Smooth muscle cell (in vitro differentiated cells): ENCODE data around the gene HIGD1C. TPM values are rescaled to one million over a fixed set of nuclear protein-coding genes. Genes with fewer than 3 reads are reported as not detected.
"Not testable (repeated sequence)": the region's sequence is repeated elsewhere in the genome, so short reads cannot be mapped to it uniquely, and the experiment has no call there.

Source experiments
- DNase-seq: peaks from one replicate; lab custom pipeline; 2025; ENCODE audit not compliant: unreplicated experiment; lab: John Stamatoyannopoulos, UW
- H2AFZ ChIP-seq: fragments of 200-600 bp; sonication (generic); 2 replicates; pipeline ENCODE4 v1.6.0; 2016; ENCODE audit warnings: antibody characterized with exemption, low read depth, mild to moderate bottlenecking
- H3F3A ChIP-seq: fragments of 200-600 bp; sonication (generic); 2 replicates; pipeline ENCODE4 v1.6.0; 2017; ENCODE audit warnings: antibody characterized with exemption, low read depth
- H3K27ac ChIP-seq: fragments of 200-600 bp; sonication (generic); 2 replicates; pipeline ENCODE4 v1.5.1; 2016; ENCODE audit warnings: low read depth, mild to moderate bottlenecking
- H3K27me3 ChIP-seq: fragments of 200-600 bp; sonication (generic); 2 replicates; pipeline ENCODE4 v1.6.1; 2016; ENCODE audit warnings: low read depth, mild to moderate bottlenecking
- H3K36me3 ChIP-seq: fragments of 200-600 bp; sonication (generic); 2 replicates; pipeline ENCODE4 v1.5.1; 2016; ENCODE audit warnings: low read depth
- H3K4me1 ChIP-seq: fragments of 200-600 bp; sonication (generic); 2 replicates; pipeline ENCODE4 v1.5.1; 2016; ENCODE audit warnings: low read depth
- H3K4me2 ChIP-seq: fragments of 200-600 bp; sonication (generic); 2 replicates; pipeline ENCODE4 v1.6.0; 2016; ENCODE audit warnings: mild to moderate bottlenecking
- H3K4me3 ChIP-seq: fragments of 200-600 bp; sonication (generic); 2 replicates; pipeline ENCODE4 v1.5.1; 2016; ENCODE audit warnings: mild to moderate bottlenecking
- H3K79me2 ChIP-seq: fragments of 200-600 bp; sonication (generic); 2 replicates; pipeline ENCODE4 v1.6.0; 2016; ENCODE audit warnings: low read depth, mild to moderate bottlenecking
- H3K9ac ChIP-seq: fragments of 200-600 bp; sonication (generic); 2 replicates; pipeline ENCODE4 v1.6.0; 2016; ENCODE audit warnings: low read depth
- H3K9me3 ChIP-seq: fragments of 200-600 bp; sonication (generic); replicated peaks from 2 replicates; pipeline ENCODE4 v1.5.1; 2016; ENCODE audit warnings: low read depth
- H4K20me1 ChIP-seq: fragments of 200-600 bp; sonication (generic); 2 replicates; pipeline ENCODE4 v1.6.0; 2016; ENCODE audit warnings: low read depth
- CTCF ChIP-seq: fragments of 200-600 bp; sonication (generic); IDR thresholded peaks from 2 replicates; pipeline ENCODE4 v1.5.1; 2017; ENCODE audit warnings: borderline replicate concordance, mild to moderate bottlenecking, antibody characterized with exemption; ENCODE audit not compliant: insufficient read depth, poor library complexity, severe bottlenecking
- WGBS: methylation state at CpG from one replicate; pipeline ENCODE4 v1.1.7; 2016; ENCODE audit warnings: low lambda C conversion rate; 5-methylcytosine and 5-hydroxymethylcytosine counted together
- polyA plus RNA-seq: library from polyadenylated mRNA; unstranded; fragments of >200 nt; fragmentation: Nextera tagmentation; extraction: Ambion mirVana; gene quantifications from 2 replicates; pipeline ENCODE4 v1.2.1, GENCODE V29; 2016
- total RNA-seq: library from RNA; depleted of rRNA; stranded (reverse); fragments of >200 nt; gene quantifications from 2 replicates; pipeline ENCODE4 v1.2.3, GENCODE V29; 2014

Gene HIGD1C
- total and polyA plus RNA-seq, 2 experiments from 2014 or later: not detected

GRCh38 chr12:51012570-51013236 lies 60.4 kb downstream of the HIGD1C start:
- Histone ChIP-seq H3K9me3 (no peaks in the 10 kb centered on the region), H3K27ac (no peak overlapping the region), H3K4me1 (peaks cover 15% of the 10 kb centered on the region), H3K9ac (no peak overlapping the region), H3K36me3 (no peaks in the 10 kb centered on the region), H3K79me2 (peaks cover 85% of the 10 kb centered on the region), H3K4me3 (no peak overlapping the region), H3F3A (no peaks in the 10 kb centered on the region), H4K20me1 (peaks cover 86% of the 10 kb centered on the region), H3K27me3 (no peaks in the 10 kb centered on the region), H2AFZ (no peak overlapping the region), H3K4me2 (no peak overlapping the region)
- TF ChIP-seq CTCF: no peak
- DNase-seq: no peak
- 87% methylated on average over 5 of the region's 5 CpGs for WGBS

- Histone ChIP-seq H3K79me2 (peaks cover 87% of the 10 kb centered on the region), H3F3A (no peaks in the 10 kb centered on the region)
These were observed 61.1 kb downstream of the HIGD1C start for GRCh38 chr12:51013441-51013840.

GRCh38 chr12:51014467-51014866 lies 62.1 kb downstream of the HIGD1C start:
- H3K27me3 ChIP-seq, H2AFZ ChIP-seq, H3K9me3 ChIP-seq, H3K4me3 ChIP-seq, H3F3A ChIP-seq, H3K9ac ChIP-seq, H3K4me2 ChIP-seq, H3K27ac ChIP-seq, DNase-seq, H3K36me3 ChIP-seq: not testable (repeated sequence)
- 92% methylated on average over 9 of the region's 9 CpGs for WGBS
- Histone ChIP-seq H4K20me1 (peaks cover 89% of the 10 kb centered on the region), H3K4me1 (peaks cover 15% of the 10 kb centered on the region), H3K79me2 (peaks cover 90% of the 10 kb centered on the region)

More at GRCh38 chr12:51013441-51013840, 61.1 kb downstream of the HIGD1C start:
- Histone ChIP-seq H2AFZ (no peak overlapping the region), H3K27me3 (no peaks in the 10 kb centered on the region), H3K4me2 (no peak overlapping the region), H3K4me3 (no peak overlapping the region), H3K27ac (no peak overlapping the region), H3K4me1 (peaks cover 15% of the 10 kb centered on the region), H3K9ac (no peak overlapping the region), H3K9me3 (no peaks in the 10 kb centered on the region), H3K36me3 (no peaks in the 10 kb centered on the region), H4K20me1 (peaks cover 91% of the 10 kb centered on the region)
- DNase-seq: no peak
- 94% methylated on average over 7 of the region's 7 CpGs for WGBS
- TF ChIP-seq CTCF: no peak

GRCh38 chr12:51017452-51017851 lies 65.1 kb downstream of the HIGD1C start:
- Histone ChIP-seq H3K9ac (no peak overlapping the region), H3K4me3 (no peak overlapping the region), H3K36me3 (no peaks in the 10 kb centered on the region), H3F3A (no peaks in the 10 kb centered on the region), H3K4me2 (no peak overlapping the region), H4K20me1 (peaks cover 84% of the 10 kb centered on the region), H3K9me3 (no peaks in the 10 kb centered on the region), H3K27ac (no peak overlapping the region), H3K79me2 (peaks cover 97% of the 10 kb centered on the region), H3K27me3 (no peaks in the 10 kb centered on the region), H2AFZ (no peak overlapping the region), H3K4me1 (peaks cover 6% of the 10 kb centered on the region)
- TF ChIP-seq CTCF: no peak
- DNase-seq: no peak
